Mesothelial cell of epicardium (in vitro differentiated cells): ENCODE measurements around the gene RAVER1. TPM values are rescaled to one million over a fixed set of nuclear protein-coding genes. Genes with fewer than 3 reads are reported as not detected.

Source experiments
- DNase-seq, 2 experiments: peaks; one replicate each; pipeline ENCODE4 v3.0.0; 2021; ENCODE audit warnings: low spot score in 2 of 2; ENCODE audit not compliant: unreplicated experiment in 2 of 2
- H3K27ac Mint-ChIP-seq: 2 replicates; pipeline ENCODE4 v1.8.0; 2021; ENCODE audit warnings: mixed read lengths
- H3K27me3 Mint-ChIP-seq: 2 replicates; pipeline ENCODE4 v1.8.0; 2021; ENCODE audit warnings: low read depth, mixed read lengths
- H3K36me3 Mint-ChIP-seq: 2 replicates; pipeline ENCODE4 v1.8.0; 2021; ENCODE audit warnings: mixed read lengths
- H3K4me1 Mint-ChIP-seq: 2 replicates; pipeline ENCODE4 v1.8.0; 2021; ENCODE audit warnings: mixed read lengths
- H3K4me3 Mint-ChIP-seq: 2 replicates; pipeline ENCODE4 v1.8.0; 2021; ENCODE audit warnings: mild to moderate bottlenecking, moderate library complexity, mixed read lengths
- H3K9me3 Mint-ChIP-seq: 2 replicates; pipeline ENCODE4 v1.8.0; 2021; ENCODE audit warnings: mixed read lengths
- total RNA-seq: library from RNA; stranded (reverse); gene quantifications from 3 replicates; pipeline ENCODE4 v1.2.1, GENCODE V29; 2021
- TF ChIP-seq, protein P1 (sequence below): fragments of 200-600 bp; sonication (generic); IDR thresholded peaks from one replicate; pipeline ENCODE4 v1.5.0; 2021; ENCODE audit warnings: antibody characterized with exemption; ENCODE audit not compliant: unreplicated experiment

RAVER1 gene
- total RNA-seq, 1 donor from 2014 or later = 51.1 TPM

DNA sequence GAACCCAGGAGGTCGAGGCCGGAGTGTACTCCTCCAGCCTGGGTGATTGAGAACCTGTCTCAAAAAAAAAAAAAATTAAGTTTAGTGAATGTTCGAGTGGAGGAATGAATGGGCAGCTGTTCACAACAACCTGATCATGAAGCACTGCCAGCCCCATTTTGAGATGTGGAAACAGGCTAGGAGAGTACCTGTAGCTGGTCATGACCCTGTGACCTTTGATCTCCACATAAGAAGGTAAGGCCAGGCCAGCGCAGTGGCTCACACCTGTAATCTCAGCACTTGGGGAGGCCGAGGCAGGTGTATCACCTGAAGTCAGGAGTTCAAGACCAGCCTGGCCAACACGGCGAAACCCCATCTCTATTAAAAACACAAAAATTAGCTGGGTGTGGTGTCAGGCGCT lies 7.6 kb downstream of the RAVER1 start:
- H3K4me1 Mint-ChIP-seq = no peaks in the 10 kb centered on the region
- H3K27ac Mint-ChIP-seq = no peak overlapping the region
- H3K36me3 Mint-ChIP-seq = peaks cover 10% of the 10 kb centered on the region
- H3K4me3 Mint-ChIP-seq = no peak overlapping the region
- TF ChIP-seq, protein P1, sequence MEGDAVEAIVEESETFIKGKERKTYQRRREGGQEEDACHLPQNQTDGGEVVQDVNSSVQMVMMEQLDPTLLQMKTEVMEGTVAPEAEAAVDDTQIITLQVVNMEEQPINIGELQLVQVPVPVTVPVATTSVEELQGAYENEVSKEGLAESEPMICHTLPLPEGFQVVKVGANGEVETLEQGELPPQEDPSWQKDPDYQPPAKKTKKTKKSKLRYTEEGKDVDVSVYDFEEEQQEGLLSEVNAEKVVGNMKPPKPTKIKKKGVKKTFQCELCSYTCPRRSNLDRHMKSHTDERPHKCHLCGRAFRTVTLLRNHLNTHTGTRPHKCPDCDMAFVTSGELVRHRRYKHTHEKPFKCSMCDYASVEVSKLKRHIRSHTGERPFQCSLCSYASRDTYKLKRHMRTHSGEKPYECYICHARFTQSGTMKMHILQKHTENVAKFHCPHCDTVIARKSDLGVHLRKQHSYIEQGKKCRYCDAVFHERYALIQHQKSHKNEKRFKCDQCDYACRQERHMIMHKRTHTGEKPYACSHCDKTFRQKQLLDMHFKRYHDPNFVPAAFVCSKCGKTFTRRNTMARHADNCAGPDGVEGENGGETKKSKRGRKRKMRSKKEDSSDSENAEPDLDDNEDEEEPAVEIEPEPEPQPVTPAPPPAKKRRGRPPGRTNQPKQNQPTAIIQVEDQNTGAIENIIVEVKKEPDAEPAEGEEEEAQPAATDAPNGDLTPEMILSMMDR = no peak
- H3K27me3 Mint-ChIP-seq = no peaks in the 10 kb centered on the region
- no peaks in the 10 kb centered on the region for H3K9me3 Mint-ChIP-seq
- no peak for DNase-seq

- H3K4me3 Mint-ChIP-seq = no peak overlapping the region
- DNase-seq = no peak
- H3K36me3 Mint-ChIP-seq = peaks cover 14% of the 10 kb centered on the region
These were observed 11.2 kb downstream of the RAVER1 start for GRCh38 chr19:10321874-10322835.

DNA sequence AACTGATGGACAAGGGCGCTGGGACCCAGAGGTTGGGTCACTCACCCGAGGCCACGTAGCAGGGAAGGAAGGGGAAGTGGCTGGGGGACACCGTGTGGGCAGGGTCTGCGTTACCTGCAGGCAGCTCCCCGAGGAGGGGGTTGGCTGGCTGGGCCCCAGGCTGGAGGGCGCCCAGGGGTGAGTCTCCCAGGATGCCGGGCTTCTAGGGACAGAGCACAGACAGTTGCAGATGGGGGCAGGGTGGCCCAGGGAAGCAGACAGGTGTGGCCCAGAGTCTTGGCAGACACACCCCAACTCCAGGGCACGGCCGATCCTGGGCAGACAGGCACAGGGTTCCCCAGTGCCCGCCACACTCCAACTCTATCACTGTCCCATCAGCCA lies 11.9 kb downstream of the RAVER1 start:
- Mint-ChIP-seq H3K4me3 (no peak overlapping the region), H3K36me3 (peaks cover 14% of the 10 kb centered on the region), H3K27me3 (no peaks in the 10 kb centered on the region), H3K4me1 (no peaks in the 10 kb centered on the region), H3K9me3 (no peaks in the 10 kb centered on the region), H3K27ac (no peak overlapping the region)
- TF ChIP-seq, protein P1 = no peak
- no peak for DNase-seq

More at GRCh38 chr19:10321874-10322835, 11.2 kb downstream of the RAVER1 start:
- Mint-ChIP-seq H3K4me1 (no peaks in the 10 kb centered on the region), H3K27me3 (no peaks in the 10 kb centered on the region), H3K9me3 (no peaks in the 10 kb centered on the region), H3K27ac (no peak overlapping the region)
- TF ChIP-seq, protein P1 = no peak

- H3K36me3 Mint-ChIP-seq = peaks cover 17% of the 10 kb centered on the region
- TF ChIP-seq, protein P1 = no peak
- H3K9me3 Mint-ChIP-seq = no peaks in the 10 kb centered on the region
- H3K27me3 Mint-ChIP-seq = no peaks in the 10 kb centered on the region
- H3K27ac Mint-ChIP-seq = no peak overlapping the region
- no peak overlapping the region for H3K4me3 Mint-ChIP-seq
- DNase-seq = no peak
- H3K4me1 Mint-ChIP-seq = peaks cover 5% of the 10 kb centered on the region
These were observed 12.5 kb downstream of the RAVER1 start for GRCh38 chr19:10320602-10321416.

- no peak overlapping the region for H3K27ac Mint-ChIP-seq
- H3K9me3 Mint-ChIP-seq = no peaks in the 10 kb centered on the region
- H3K4me1 Mint-ChIP-seq = peaks cover 15% of the 10 kb centered on the region
- no peaks in the 10 kb centered on the region for H3K27me3 Mint-ChIP-seq
- TF ChIP-seq, protein P1 = no peak
- peaks cover 17% of the 10 kb centered on the region for H3K36me3 Mint-ChIP-seq
- H3K4me3 Mint-ChIP-seq = no peak overlapping the region
- DNase-seq = no peak
These were observed 14.3 kb downstream of the RAVER1 start for GRCh38 chr19:10318807-10319682.
